Fibroblast of lung (primary cell): ENCODE measurements around the gene TBP. TPM values are rescaled to one million over a fixed set of nuclear protein-coding genes. Genes with fewer than 3 reads are reported as not detected.

ENCODE experiments used
- DNase-seq, 2 donors: peaks; one replicate each; pipeline versions ENCODE4 v3.0.0 to v3.0.0-alpha.2; 2010; ENCODE audit warnings: low read depth in 2 of 2
- H2AFZ ChIP-seq: 2 replicates; pipeline ENCODE4 v1.5.1; 2012; ENCODE audit warnings: low read length, control low read depth, inconsistent platforms
- H3K27ac ChIP-seq: 2 replicates; pipeline ENCODE4 v1.5.1; 2011; ENCODE audit warnings: low read length, control low read depth; ENCODE audit not compliant: insufficient read depth
- H3K27me3 ChIP-seq: 2 replicates; pipeline ENCODE4 v1.5.1; 2011; ENCODE audit warnings: mild to moderate bottlenecking, low read length; ENCODE audit not compliant: control insufficient read depth, insufficient read depth
- H3K36me3 ChIP-seq: 2 replicates; pipeline ENCODE4 v1.5.1; 2011; ENCODE audit warnings: low read length; ENCODE audit not compliant: control insufficient read depth, insufficient read depth
- H3K4me1 ChIP-seq: 2 replicates; pipeline ENCODE4 v1.5.1; 2011; ENCODE audit warnings: low read length; ENCODE audit not compliant: control insufficient read depth, insufficient read depth; ENCODE audit errors: extremely low read depth
- H3K4me2 ChIP-seq: 2 replicates; pipeline ENCODE4 v1.5.1; 2011; ENCODE audit warnings: low read length, control low read depth; ENCODE audit not compliant: insufficient read depth; ENCODE audit errors: extremely low read depth
- H3K4me3 ChIP-seq, 4 experiments: fragments of 200-600 bp in 1 of 4; sonication (generic) in 1 of 4; replicated peaks in 1 of 4; 2 replicates each; pipeline ENCODE4 v1.5.1; 2011 to 2016; ENCODE audit warnings: low read length in 4 of 4, low read depth in 3 of 4, mild to moderate bottlenecking in 3 of 4, control low read depth in 2 of 4, inconsistent platforms in 1 of 4, mixed read lengths in 1 of 4; ENCODE audit not compliant: insufficient read depth in 1 of 4; ENCODE audit errors: control extremely low read depth in 1 of 4
- H3K79me2 ChIP-seq: 2 replicates; pipeline ENCODE4 v1.5.1; 2012; ENCODE audit warnings: mild to moderate bottlenecking, low read length, inconsistent platforms; ENCODE audit not compliant: control insufficient read depth, insufficient read depth
- H3K9ac ChIP-seq: 2 replicates; pipeline ENCODE4 v1.5.1; 2011; ENCODE audit warnings: mild to moderate bottlenecking, low read length, control low read depth; ENCODE audit not compliant: insufficient read depth
- H3K9me3 ChIP-seq: 2 replicates; pipeline ENCODE4 v1.5.1; 2012; ENCODE audit warnings: low read depth, low read length; ENCODE audit not compliant: control insufficient read depth, insufficient read depth
- H4K20me1 ChIP-seq: 2 replicates; pipeline ENCODE4 v1.5.1; 2011; ENCODE audit warnings: low read length; ENCODE audit not compliant: control insufficient read depth, insufficient read depth; ENCODE audit errors: extremely low read depth
- CTCF ChIP-seq, 2 donors: IDR thresholded peaks in 1 of 2; conservative IDR thresholded peaks in 1 of 2; 1 replicate in 1 of 2; 2 replicates in 1 of 2; pipeline ENCODE4 v1.5.1; 2011 to 2012; ENCODE audit warnings: low read length in 2 of 2, control low read depth in 1 of 2, inconsistent platforms in 1 of 2, low read depth in 1 of 2, mild to moderate bottlenecking in 1 of 2
- EZH2 ChIP-seq: IDR thresholded peaks from 2 replicates; pipeline ENCODE4 v1.5.1; 2012; ENCODE audit warnings: low read length, control low read depth, mild to moderate bottlenecking; ENCODE audit errors: missing control alignments
- polyA plus RNA-seq, 2 donors: library from polyadenylated mRNA; depleted of rRNA in 1 of 2; stranded (reverse) in 1 of 2; unstranded in 1 of 2; fragments of >200 nt; gene quantifications; 2 replicates each; pipeline ENCODE4 v1.2.1, GENCODE V29; 2011 to 2012; ENCODE audit warnings: missing spikeins in 1 of 2
- total RNA-seq: library from RNA; depleted of rRNA; stranded (reverse); fragments of >200 nt; gene quantifications from 2 replicates; pipeline ENCODE4 v1.2.1, GENCODE V29; 2014

Gene TBP
- total and polyA plus RNA-seq, 2 donors (not counting 1 experiment from before 2014, with no cell fraction given): 7.8 to 14.4 TPM

- Histone ChIP-seq H3K27me3 (no peaks in the 10 kb centered on the region), H3K9ac (no peak overlapping the region), H3K9me3 (no peaks in the 10 kb centered on the region), H2AFZ (no peak overlapping the region), H3K27ac (no peak overlapping the region), H3K4me2 (no peak overlapping the region), H4K20me1 (no peaks in the 10 kb centered on the region), H3K36me3 (peaks cover 6% of the 10 kb centered on the region), H3K79me2 (peaks cover 12% of the 10 kb centered on the region), H3K4me1 (no peaks in the 10 kb centered on the region), H3K4me3 (no peak overlapping the region)
- DNase-seq: no peak
- no peak for TF ChIP-seq CTCF (conservative IDR thresholded peaks at IDR 0.05 in 1 of 2, IDR thresholded peaks at IDR 0.05 in 1 of 2; ENCODE audit: low read depth in 1 of 2, low read length in 2 of 2)
- TF ChIP-seq EZH2: no peak
These were observed 24.7 kb downstream of the TBP start for GRCh38 chr6:170578909-170579308.

GRCh38 chr6:170583756-170584180 is 29.6 kb downstream of the TBP start:
- peak in 1 of 2 donors; percentile 4 for DNase-seq
- TF ChIP-seq CTCF (conservative IDR thresholded peaks at IDR 0.05 in 1 of 2, IDR thresholded peaks at IDR 0.05 in 1 of 2; ENCODE audit: low read depth in 1 of 2, low read length in 2 of 2) (peak in 1 of 2 donors; percentile 12), EZH2 (no peak)

GRCh38 chr6:170584181-170584953 is 30.2 kb downstream of the TBP start, which contains the start of gene PDCD2:
TSS of gene PDCD2 (minus strand) at chr6:170584637. CDS start at chr6:170584581, 56 bp downstream.
- TF ChIP-seq EZH2: no peak
- no peak for TF ChIP-seq CTCF (conservative IDR thresholded peaks at IDR 0.05 in 1 of 2, IDR thresholded peaks at IDR 0.05 in 1 of 2; ENCODE audit: low read depth in 1 of 2, low read length in 2 of 2)
- peak; percentile 86 to 91 for DNase-seq
- Histone ChIP-seq H3K9ac (peak within 1 kb of the TSS; percentile 81), H3K36me3 (peaks cover 2% of the 10 kb centered on the region), H2AFZ (peak within 1 kb of the TSS; percentile 99), H3K27me3 (no peaks in the 10 kb centered on the region), H3K9me3 (no peaks in the 10 kb centered on the region), H3K4me3 (peak within 1 kb of the TSS; percentile 90 to 100 (median 94)), H3K4me1 (no peaks in the 10 kb centered on the region), H4K20me1 (no peaks in the 10 kb centered on the region), H3K27ac (peak within 1 kb of the TSS; percentile 70), H3K79me2 (peaks cover 18% of the 10 kb centered on the region), H3K4me2 (peak within 1 kb of the TSS; percentile 86)

More at GRCh38 chr6:170583756-170584180, 29.6 kb downstream of the TBP start:
- Histone ChIP-seq H2AFZ (peak overlapping the region; percentile 76), H3K27me3 (no peaks in the 10 kb centered on the region), H3K9me3 (no peaks in the 10 kb centered on the region), H3K9ac (peak overlapping the region; percentile 81), H3K4me2 (peak overlapping the region; percentile 78), H4K20me1 (no peaks in the 10 kb centered on the region), H3K27ac (peak overlapping the region; percentile 70), H3K4me1 (no peaks in the 10 kb centered on the region), H3K4me3 (peak overlapping the region; percentile 90 to 98 (median 94)), H3K36me3 (peaks cover 2% of the 10 kb centered on the region), H3K79me2 (peaks cover 18% of the 10 kb centered on the region)
